GM19099 (cell line): ENCODE results near the gene FMNL2.

Source experiments
- POLR2A ChIP-seq: IDR thresholded peaks from 3 replicates; pipeline ENCODE4 v1.6.1; 2011; ENCODE audit warnings: low read depth; ENCODE audit not compliant: insufficient read length; ENCODE audit errors: extremely low read depth

FMNL2 gene

DNA sequence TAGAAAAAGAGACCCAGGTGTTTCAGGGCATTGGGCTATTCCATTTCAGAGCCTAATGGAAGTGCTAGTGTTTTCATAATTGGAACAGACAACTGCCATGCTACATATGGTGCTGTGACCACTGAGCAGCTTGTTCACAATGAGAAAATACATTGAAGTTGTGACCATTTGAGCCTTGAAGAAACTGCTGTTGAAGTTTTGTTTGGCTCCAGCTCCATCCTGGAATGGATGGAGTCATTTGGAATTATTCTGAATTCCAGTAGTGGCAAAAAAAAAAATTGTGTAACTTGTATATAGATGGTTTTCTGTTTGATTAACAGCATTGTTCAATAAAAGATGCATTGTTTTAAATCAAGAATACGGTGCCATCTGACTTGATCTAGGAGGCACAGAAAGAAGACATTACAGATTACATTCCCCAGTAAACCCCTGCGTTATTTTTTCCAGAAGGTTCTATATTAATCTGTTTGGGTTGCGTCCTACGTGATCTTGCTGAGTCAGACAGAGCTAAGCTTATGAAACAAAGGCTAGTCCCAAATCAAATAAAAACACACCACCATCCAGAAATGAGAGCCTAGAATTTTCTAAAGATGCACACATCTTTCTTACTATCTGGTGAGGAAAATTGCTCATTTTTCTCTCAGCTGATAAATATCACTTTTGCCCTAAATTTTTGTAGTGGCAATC, 19.2 kb downstream of the FMNL2 start:
- TF ChIP-seq POLR2A, result no peak

- TF ChIP-seq POLR2A, result no peak
Measured at GRCh38 chr2:152354909-152355308, 19.9 kb downstream of the FMNL2 start.

DNA sequence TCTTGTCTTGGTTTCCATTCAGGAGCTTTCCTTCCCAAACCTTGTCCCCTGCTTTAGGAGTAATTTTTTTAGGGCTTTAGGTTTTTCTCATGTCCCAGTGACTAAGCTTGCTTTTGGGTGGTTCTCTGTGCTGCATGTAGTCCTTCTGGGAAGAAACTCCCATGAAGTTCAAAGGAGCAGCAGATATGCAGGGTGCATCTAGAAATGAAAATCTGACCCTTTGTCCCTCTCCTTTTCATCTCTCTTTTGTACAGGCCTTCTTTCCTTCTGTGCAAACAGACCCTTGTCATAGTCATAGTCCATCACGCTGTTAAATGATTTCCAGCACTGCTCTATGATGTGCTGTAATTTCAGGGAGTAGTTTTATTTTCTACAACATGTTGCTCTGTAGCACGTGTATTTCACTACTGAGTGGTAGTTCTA, 20.4 kb downstream of the FMNL2 start:
- no peak for TF ChIP-seq POLR2A

DNA sequence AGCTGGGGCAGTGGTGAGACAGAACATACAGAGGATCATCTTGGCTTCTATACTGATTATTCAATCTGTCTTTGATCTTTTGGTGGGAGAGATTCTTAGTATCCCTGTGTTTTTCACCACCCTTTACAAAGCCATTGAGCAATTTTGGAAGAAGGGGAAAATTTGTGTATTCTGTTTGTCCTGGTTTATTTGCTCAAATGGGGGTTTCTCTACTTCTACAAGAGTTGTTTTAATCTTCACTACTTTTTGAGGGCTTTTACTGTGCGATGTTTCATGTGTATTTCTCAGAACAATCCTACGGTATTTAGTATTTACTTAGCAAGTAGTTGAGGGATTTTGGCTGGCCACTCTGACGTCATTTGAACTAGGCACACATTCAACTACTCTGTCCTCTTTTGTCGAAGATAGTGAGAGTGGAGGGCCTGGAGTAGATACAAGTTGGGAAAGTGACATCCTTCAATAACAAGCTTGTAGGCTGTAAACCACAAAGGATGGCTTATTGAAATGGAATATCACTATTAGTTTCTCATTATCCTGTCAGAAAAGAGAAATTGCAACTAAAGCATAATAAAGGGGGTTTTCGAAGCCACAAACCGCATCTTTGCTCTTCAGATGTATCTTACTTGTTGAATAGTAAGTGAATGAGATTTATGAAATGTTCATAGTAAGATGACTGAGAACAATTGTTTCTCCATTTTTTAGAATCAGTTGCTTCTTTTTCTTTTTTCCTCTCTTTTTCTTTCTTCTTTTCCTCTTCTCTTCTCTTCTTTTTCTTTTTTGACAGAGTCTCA, 24.8 kb downstream of the FMNL2 start:
- TF ChIP-seq POLR2A, result no peak

GRCh38 chr2:152363936-152364335, 29.0 kb downstream of the FMNL2 start:
- no peak for TF ChIP-seq POLR2A

DNA sequence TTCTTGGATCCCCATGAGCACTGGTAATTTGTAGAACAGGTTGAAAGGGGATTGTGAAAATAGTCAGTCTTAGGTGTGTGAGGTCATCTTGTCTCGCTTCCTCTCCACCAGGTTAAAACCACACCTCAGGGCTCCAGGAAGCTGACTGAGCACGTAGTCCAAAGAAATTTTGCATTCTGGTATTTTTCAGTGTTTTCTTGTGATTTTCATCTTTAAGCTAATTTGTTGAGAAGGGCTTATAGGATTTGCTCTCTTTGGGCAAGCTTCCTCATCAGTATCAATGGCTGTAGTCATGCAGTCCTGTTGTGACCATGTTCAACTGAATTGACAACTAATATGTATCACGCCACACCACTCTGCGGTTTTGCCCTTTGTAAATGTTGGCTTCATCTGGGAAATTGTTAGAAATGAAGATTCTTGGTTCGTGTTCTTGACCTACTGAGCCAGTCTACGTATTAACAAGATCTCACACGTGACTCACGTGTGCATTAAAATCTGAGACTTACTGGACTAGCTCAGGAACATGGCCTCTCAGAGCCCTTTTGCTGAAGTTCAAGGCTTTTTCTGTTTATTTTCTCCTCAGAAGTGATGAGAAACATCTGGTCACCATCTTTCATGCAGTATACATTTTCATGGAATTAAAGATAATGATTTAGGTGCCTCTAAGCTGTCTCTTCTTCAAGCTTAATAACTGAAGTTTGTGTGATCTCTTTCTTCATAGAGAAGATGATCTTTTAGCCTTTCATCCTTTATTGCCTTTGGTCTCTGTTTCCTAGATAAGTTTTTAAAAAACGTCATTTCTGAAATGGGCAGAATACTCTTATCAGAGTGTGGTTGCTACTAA, 32.8 kb downstream of the FMNL2 start:
- TF ChIP-seq POLR2A, result no peak

GRCh38 chr2:152369176-152369860, 34.3 kb downstream of the FMNL2 start:
- TF ChIP-seq POLR2A, result no peak

DNA sequence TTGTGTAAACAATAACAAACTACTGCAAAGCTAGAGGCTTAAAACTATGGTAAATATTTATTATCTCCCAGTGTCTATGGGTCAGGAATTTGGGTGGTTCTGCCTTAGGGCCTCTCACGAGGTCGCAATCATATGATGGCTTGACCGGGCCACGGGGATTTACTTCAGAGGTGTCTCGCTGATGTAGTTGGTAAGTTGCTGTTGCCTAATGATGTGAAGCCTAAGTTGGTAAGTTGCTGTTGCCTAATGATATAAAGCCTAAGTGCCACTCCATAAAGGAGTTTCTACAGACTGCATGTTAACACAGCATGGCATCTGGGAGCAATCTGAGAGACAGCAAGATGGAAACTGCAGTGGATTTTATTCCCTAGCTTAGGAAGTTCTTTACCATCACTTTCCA, 35.8 kb downstream of the FMNL2 start:
- no peak for TF ChIP-seq POLR2A

GRCh38 chr2:152372438-152372984, 37.5 kb downstream of the FMNL2 start:
- TF ChIP-seq POLR2A, result no peak

- TF ChIP-seq POLR2A, result no peak
Measured at GRCh38 chr2:152375174-152375573, 40.2 kb downstream of the FMNL2 start.

GRCh38 chr2:152376385-152376784, 41.4 kb downstream of the FMNL2 start:
- TF ChIP-seq POLR2A, result no peak

DNA sequence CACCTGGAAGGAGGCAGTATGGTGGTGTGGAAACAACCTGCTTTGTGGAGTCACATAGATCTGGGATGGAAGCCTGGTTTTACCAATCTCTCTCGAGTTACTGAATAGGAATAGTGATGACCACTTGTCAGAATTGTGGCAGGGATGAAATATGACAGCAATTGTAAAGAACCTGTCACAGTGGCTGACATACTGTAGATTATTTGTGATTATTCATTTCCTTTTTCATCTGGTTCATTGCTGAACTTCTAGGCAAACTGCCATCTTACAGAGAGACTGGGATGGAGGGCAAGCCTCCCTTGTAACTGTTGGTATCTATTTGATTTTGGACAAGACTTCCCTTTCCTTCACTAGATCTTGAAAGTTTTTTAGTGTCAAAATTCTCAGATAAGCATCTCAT, 42.0 kb downstream of the FMNL2 start:
- TF ChIP-seq POLR2A, result no peak

GRCh38 chr2:152379089-152379488, 44.1 kb downstream of the FMNL2 start:
- no peak for TF ChIP-seq POLR2A

- TF ChIP-seq POLR2A, result no peak
Measured at GRCh38 chr2:152380261-152381055, 45.5 kb downstream of the FMNL2 start.
